Glutamatergic neuron (in vitro differentiated cells): Measurements from ENCODE around the gene TRIM24. TPM values are rescaled to one million over a fixed set of nuclear protein-coding genes. Genes with fewer than 3 reads are reported as not detected.

Experiments used
- DNase-seq: peaks from one replicate; pipeline ENCODE4 v3.0.0; 2022
- H3K27ac Mint-ChIP-seq: one replicate; pipeline ENCODE4 v1.8.0; 2020; ENCODE audit warnings: mild to moderate bottlenecking, mixed read lengths, inconsistent platforms; ENCODE audit not compliant: unreplicated experiment
- H3K27me3 Mint-ChIP-seq: one replicate; pipeline ENCODE4 v1.8.0; 2020; ENCODE audit warnings: mild to moderate bottlenecking, moderate library complexity, mixed read lengths, inconsistent platforms; ENCODE audit not compliant: unreplicated experiment
- H3K36me3 Mint-ChIP-seq: one replicate; pipeline ENCODE4 v1.8.0; 2020; ENCODE audit warnings: mild to moderate bottlenecking, mixed read lengths, inconsistent platforms; ENCODE audit not compliant: unreplicated experiment
- H3K4me1 Mint-ChIP-seq: one replicate; pipeline ENCODE4 v1.8.0; 2020; ENCODE audit warnings: mild to moderate bottlenecking, low read depth, mixed read lengths, inconsistent platforms; ENCODE audit not compliant: unreplicated experiment
- H3K4me3 Mint-ChIP-seq: one replicate; pipeline ENCODE4 v1.8.0; 2020; ENCODE audit warnings: mild to moderate bottlenecking, mixed read lengths, inconsistent platforms; ENCODE audit not compliant: unreplicated experiment
- H3K9me3 Mint-ChIP-seq: one replicate; pipeline ENCODE4 v1.8.0; 2020; ENCODE audit warnings: mild to moderate bottlenecking, moderate library complexity, mixed read lengths, inconsistent platforms; ENCODE audit not compliant: unreplicated experiment
- total RNA-seq: library from RNA; stranded (reverse); fragmentation: NEBNext Ultra II Directional; extraction: Animal tissue kit (Norgen Biotek cat#: 25700); gene quantifications from one replicate; pipeline ENCODE4 v1.2.1, GENCODE V29; 2021; ENCODE audit not compliant: unreplicated experiment
- TF ChIP-seq, protein P1 (sequence below): fragments of 200-600 bp; sonication (generic); IDR thresholded peaks from one replicate; pipeline ENCODE4 v1.5.0; 2021; ENCODE audit not compliant: partially characterized antibody, unreplicated experiment

The TRIM24 gene
- total RNA-seq, 1 donor from 2014 or later = 85.6 TPM

DNA sequence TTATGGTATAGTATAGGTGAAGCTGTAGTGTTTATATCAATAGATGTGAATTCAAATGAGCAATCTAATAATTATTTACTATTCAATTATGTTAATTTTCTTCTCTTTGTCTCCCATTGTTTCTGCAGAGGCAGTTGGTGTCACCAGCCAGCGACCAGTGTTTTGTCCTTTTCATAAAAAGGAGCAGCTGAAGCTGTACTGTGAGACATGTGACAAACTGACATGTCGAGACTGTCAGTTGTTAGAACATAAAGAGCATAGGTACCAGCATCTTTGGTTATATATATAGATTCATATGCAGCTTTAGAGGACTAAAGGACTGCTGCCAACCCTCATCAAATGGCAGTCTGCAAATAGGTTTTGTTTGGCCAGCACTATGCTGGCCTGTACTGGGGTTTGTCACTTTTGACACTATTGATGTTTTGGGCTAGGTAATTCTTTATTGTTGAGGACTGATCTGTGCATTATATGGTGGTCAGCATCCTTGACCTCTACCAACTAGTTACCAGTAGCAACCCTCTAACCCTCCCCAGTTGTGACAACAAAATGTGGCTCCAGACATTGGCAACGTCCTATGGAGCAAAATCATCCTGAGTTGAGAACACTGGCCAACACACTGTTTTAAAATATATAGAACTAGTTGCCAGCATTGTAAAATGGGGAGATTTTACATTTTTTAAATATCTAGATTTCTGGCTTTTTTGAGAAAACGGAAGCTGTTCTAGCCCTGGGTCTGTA is 59.2 kb downstream of the TRIM24 start:
- H3K4me1 Mint-ChIP-seq = no peaks in the 10 kb centered on the region
- H3K4me3 Mint-ChIP-seq = no peak overlapping the region
- H3K27ac Mint-ChIP-seq = no peak overlapping the region
- H3K36me3 Mint-ChIP-seq = no peaks in the 10 kb centered on the region
- TF ChIP-seq, protein P1, sequence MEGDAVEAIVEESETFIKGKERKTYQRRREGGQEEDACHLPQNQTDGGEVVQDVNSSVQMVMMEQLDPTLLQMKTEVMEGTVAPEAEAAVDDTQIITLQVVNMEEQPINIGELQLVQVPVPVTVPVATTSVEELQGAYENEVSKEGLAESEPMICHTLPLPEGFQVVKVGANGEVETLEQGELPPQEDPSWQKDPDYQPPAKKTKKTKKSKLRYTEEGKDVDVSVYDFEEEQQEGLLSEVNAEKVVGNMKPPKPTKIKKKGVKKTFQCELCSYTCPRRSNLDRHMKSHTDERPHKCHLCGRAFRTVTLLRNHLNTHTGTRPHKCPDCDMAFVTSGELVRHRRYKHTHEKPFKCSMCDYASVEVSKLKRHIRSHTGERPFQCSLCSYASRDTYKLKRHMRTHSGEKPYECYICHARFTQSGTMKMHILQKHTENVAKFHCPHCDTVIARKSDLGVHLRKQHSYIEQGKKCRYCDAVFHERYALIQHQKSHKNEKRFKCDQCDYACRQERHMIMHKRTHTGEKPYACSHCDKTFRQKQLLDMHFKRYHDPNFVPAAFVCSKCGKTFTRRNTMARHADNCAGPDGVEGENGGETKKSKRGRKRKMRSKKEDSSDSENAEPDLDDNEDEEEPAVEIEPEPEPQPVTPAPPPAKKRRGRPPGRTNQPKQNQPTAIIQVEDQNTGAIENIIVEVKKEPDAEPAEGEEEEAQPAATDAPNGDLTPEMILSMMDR = no peak
- no peaks in the 10 kb centered on the region for H3K27me3 Mint-ChIP-seq
- peaks cover 3% of the 10 kb centered on the region for H3K9me3 Mint-ChIP-seq
- no peak for DNase-seq

DNA sequence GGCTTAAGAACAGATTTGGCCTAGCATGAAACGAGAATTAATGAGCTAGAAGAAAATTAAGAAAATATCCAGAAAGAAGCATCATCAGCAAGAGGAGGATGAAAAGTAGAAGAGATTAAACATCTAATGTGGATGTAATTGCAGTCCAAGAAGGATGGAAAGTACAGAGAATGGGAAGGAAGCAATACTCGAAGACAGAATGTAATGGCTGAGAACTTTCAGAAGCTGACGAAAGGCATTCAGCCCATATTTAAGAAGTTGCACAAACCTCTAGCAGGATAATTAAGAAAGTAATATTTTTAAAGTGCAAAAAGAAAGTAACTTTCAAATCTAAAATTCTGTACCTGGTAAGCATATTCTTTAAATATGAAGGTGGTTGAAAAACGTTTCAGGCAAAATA is 60.7 kb downstream of the TRIM24 start:
- Mint-ChIP-seq H3K36me3 (peaks cover 3% of the 10 kb centered on the region), H3K4me3 (no peak overlapping the region), H3K27ac (no peak overlapping the region)

DNA sequence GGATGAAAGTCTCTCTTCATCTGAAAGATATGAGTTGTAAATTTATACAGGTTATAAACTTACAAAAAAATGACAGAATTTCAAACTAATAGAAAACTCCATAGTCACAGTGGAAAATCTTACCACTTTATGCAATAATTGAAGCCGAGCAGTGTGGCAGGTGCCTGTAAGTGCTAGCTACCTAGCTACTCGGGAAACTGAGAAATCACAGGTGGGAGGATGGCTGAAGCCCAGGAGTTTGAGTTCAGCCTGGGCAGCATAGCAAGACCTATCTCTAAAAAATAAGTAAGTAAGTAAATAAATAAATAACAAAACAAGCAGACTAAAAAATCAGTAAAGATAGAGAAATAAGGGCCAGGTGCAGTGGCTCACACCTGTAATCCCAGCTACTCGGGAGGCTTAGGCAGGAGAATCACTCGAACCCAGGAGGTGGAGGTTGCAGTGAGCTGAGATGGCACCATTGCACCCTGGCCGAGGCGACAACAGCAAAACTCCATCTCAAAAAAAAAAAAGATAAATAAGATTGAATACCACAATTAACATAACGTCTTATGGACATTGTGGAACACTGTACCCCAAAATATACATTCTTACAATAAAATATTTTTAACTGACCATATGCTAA is 61.9 kb downstream of the TRIM24 start:
- no peak overlapping the region for H3K4me3 Mint-ChIP-seq
- peaks cover 8% of the 10 kb centered on the region for H3K36me3 Mint-ChIP-seq
- no peaks in the 10 kb centered on the region for H3K27me3 Mint-ChIP-seq
- TF ChIP-seq, protein P1 = no peak
- H3K9me3 Mint-ChIP-seq = peaks cover 2% of the 10 kb centered on the region
- no peak for DNase-seq
- no peaks in the 10 kb centered on the region for H3K4me1 Mint-ChIP-seq
- no peak overlapping the region for H3K27ac Mint-ChIP-seq

More for the DNA sequence above, 60.7 kb downstream of the TRIM24 start:
- Mint-ChIP-seq H3K27me3 (no peaks in the 10 kb centered on the region), H3K4me1 (no peaks in the 10 kb centered on the region), H3K9me3 (peaks cover 2% of the 10 kb centered on the region)
- DNase-seq = no peak
- TF ChIP-seq, protein P1 = no peak

- no peak overlapping the region for H3K27ac Mint-ChIP-seq
- no peaks in the 10 kb centered on the region for H3K27me3 Mint-ChIP-seq
- DNase-seq = no peak
- TF ChIP-seq, protein P1 = no peak
- H3K4me1 Mint-ChIP-seq = no peaks in the 10 kb centered on the region
- peaks cover 20% of the 10 kb centered on the region for H3K36me3 Mint-ChIP-seq
- H3K4me3 Mint-ChIP-seq = no peak overlapping the region
- H3K9me3 Mint-ChIP-seq = peaks cover 6% of the 10 kb centered on the region
These were observed 64.2 kb downstream of the TRIM24 start for GRCh38 chr7:138524259-138524658.

DNA sequence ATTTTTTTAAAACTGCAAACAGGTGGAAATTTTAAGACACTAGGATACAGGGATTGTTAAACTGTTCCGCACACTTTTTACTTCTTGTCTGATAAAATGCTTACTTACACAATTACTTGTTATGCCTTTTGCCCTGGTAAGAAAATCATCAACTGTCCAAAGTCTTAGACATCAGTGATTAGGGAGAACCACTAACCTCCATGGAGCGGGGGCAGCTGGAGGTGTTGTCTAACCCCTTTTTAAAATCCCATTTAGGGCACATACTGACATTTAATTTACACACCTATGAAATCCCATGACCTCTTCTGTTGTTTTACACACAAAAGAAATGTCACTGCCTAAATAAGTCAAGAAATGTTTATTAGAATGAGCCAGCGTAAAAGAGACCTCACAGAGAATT is 65.7 kb downstream of the TRIM24 start:
- H3K9me3 Mint-ChIP-seq = peaks cover 6% of the 10 kb centered on the region
- no peak overlapping the region for H3K27ac Mint-ChIP-seq
- H3K27me3 Mint-ChIP-seq = no peaks in the 10 kb centered on the region
- H3K36me3 Mint-ChIP-seq = peaks cover 20% of the 10 kb centered on the region
- TF ChIP-seq, protein P1 = no peak
- H3K4me3 Mint-ChIP-seq = no peak overlapping the region
- no peaks in the 10 kb centered on the region for H3K4me1 Mint-ChIP-seq
- DNase-seq = no peak
